GM12878 (cell line): ENCODE results near the gene RASL10A.
"Not testable (repeated sequence)": the region's sequence is repeated elsewhere in the genome, so short reads cannot be mapped to it uniquely, and the experiment has no call there.

Source experiments
- CTCF ChIP-seq, 3 experiments: IDR thresholded peaks in 2 of 3; conservative IDR thresholded peaks in 1 of 3; 2 replicates each; pipeline ENCODE4 v1.5.1; 2011; ENCODE audit warnings: low read depth in 3 of 3, low read length in 3 of 3, mild to moderate bottlenecking in 3 of 3, control low read depth in 2 of 3, moderate library complexity in 2 of 3, inconsistent platforms in 1 of 3, mixed read lengths in 1 of 3; ENCODE audit not compliant: control insufficient read depth in 2 of 3, insufficient read depth in 1 of 3; ENCODE audit errors: extremely low read depth in 1 of 3
- PAX5 ChIP-seq: IDR thresholded peaks from 2 replicates; pipeline ENCODE4 v1.6.1; 2011; ENCODE audit warnings: low read depth, low read length, borderline replicate concordance
- POLR2A ChIP-seq: IDR thresholded peaks from 2 replicates; pipeline ENCODE4 v1.6.1; 2011; ENCODE audit warnings: low read depth, mild to moderate bottlenecking, low read length
- POLR2AphosphoS5 ChIP-seq: IDR thresholded peaks from 2 replicates; pipeline ENCODE4 v1.6.1; 2011; ENCODE audit warnings: mild to moderate bottlenecking, low read length, inconsistent platforms
- SMC3 ChIP-seq: IDR thresholded peaks from 2 replicates; pipeline ENCODE4 v1.6.1; 2011; ENCODE audit warnings: low read length, improper control_type of control experiment, borderline replicate concordance
- TAF1 ChIP-seq: IDR thresholded peaks from 2 replicates; pipeline ENCODE4 v1.6.1; 2011; ENCODE audit warnings: mild to moderate bottlenecking, low read depth, low read length, borderline replicate concordance

- not testable (repeated sequence) for TF ChIP-seq CTCF (IDR thresholded peaks at IDR 0.05 in 2 of 3, conservative IDR thresholded peaks at IDR 0.05 in 1 of 3; ENCODE audit: control insufficient read depth in 2 of 3, extremely low read depth in 1 of 3, insufficient read depth in 1 of 3, low read depth in 3 of 3, low read length in 3 of 3); TAF1; POLR2AphosphoS5; PAX5; SMC3; POLR2A
These were observed 41.8 kb upstream of the RASL10A start for GRCh38 chr22:29357193-29357890.
